Osteocyte (in vitro differentiated cells): ENCODE measurements around the gene SPATC1L. TPM values are rescaled to one million over a fixed set of nuclear protein-coding genes. Genes with fewer than 3 reads are reported as not detected.

Experiments used
- DNase-seq: peaks from one replicate; pipeline ENCODE4 v3.0.0; 2021; ENCODE audit warnings: mixed read lengths; ENCODE audit not compliant: unreplicated experiment; ENCODE audit errors: extremely low spot score
- H3K27ac Mint-ChIP-seq: one replicate; pipeline ENCODE4 v1.8.0; 2021; ENCODE audit warnings: mild to moderate bottlenecking, mixed read lengths; ENCODE audit not compliant: unreplicated experiment
- H3K27me3 Mint-ChIP-seq: one replicate; pipeline ENCODE4 v1.8.0; 2021; ENCODE audit warnings: mixed read lengths; ENCODE audit not compliant: unreplicated experiment
- H3K36me3 Mint-ChIP-seq: one replicate; pipeline ENCODE4 v1.8.0; 2021; ENCODE audit warnings: mixed read lengths; ENCODE audit not compliant: unreplicated experiment
- H3K4me1 Mint-ChIP-seq: one replicate; pipeline ENCODE4 v1.8.0; 2021; ENCODE audit warnings: mixed read lengths; ENCODE audit not compliant: unreplicated experiment
- H3K4me3 Mint-ChIP-seq: one replicate; pipeline ENCODE4 v1.8.0; 2021; ENCODE audit warnings: mild to moderate bottlenecking, moderate library complexity, mixed read lengths; ENCODE audit not compliant: unreplicated experiment
- H3K9me3 Mint-ChIP-seq: one replicate; pipeline ENCODE4 v1.8.0; 2021; ENCODE audit warnings: mixed read lengths; ENCODE audit not compliant: unreplicated experiment
- total RNA-seq: library from RNA; stranded (reverse); gene quantifications from 2 replicates; pipeline ENCODE4 v1.2.1, GENCODE V29; 2021
- TF ChIP-seq, protein P1 (sequence below): fragments of 200-600 bp; sonication (generic); IDR thresholded peaks from 2 replicates; pipeline ENCODE4 v1.5.0; 2021; ENCODE audit warnings: antibody characterized with exemption, mild to moderate bottlenecking, moderate library complexity

SPATC1L gene
- total RNA-seq, 1 donor from 2014 or later: 18.9 TPM

DNA sequence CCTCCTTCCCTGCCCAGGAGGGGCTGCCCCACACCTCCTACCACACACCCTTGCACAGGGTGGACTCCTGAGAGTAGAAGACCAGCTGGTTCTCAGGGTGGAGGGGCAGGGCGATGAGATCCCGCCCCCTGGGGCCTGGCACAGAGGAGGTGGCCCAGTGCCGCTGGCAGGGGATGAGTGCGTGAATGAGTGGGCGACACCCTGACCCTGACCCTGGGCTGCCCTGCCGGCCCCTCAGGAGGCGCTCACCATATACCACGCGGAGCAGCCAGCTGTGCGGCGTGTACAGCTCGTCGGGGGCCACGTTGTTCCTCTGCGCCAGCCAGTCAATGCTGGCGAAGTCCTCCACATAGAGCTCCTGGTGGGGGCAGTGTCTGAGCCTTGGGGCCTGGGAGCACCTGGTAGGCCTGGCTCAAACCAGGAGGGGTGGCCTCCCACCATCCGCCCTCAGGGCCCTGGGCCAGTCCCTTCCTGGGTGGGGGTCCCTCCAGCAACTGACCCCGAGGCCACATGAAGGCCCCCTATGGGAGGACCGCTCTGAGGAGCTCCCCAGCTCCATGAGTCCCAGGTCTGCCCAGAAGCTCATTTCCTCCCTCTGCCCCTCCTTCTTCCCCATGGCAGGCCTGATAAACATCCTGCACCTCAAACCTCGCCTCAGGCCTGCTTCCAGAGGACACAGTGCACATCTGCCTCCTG, 31.3 kb upstream of the SPATC1L start:
- Mint-ChIP-seq H3K27ac (peak overlapping the region; percentile 38), H3K36me3 (peaks cover 21% of the 10 kb centered on the region), H3K4me3 (no peak overlapping the region)

DNA sequence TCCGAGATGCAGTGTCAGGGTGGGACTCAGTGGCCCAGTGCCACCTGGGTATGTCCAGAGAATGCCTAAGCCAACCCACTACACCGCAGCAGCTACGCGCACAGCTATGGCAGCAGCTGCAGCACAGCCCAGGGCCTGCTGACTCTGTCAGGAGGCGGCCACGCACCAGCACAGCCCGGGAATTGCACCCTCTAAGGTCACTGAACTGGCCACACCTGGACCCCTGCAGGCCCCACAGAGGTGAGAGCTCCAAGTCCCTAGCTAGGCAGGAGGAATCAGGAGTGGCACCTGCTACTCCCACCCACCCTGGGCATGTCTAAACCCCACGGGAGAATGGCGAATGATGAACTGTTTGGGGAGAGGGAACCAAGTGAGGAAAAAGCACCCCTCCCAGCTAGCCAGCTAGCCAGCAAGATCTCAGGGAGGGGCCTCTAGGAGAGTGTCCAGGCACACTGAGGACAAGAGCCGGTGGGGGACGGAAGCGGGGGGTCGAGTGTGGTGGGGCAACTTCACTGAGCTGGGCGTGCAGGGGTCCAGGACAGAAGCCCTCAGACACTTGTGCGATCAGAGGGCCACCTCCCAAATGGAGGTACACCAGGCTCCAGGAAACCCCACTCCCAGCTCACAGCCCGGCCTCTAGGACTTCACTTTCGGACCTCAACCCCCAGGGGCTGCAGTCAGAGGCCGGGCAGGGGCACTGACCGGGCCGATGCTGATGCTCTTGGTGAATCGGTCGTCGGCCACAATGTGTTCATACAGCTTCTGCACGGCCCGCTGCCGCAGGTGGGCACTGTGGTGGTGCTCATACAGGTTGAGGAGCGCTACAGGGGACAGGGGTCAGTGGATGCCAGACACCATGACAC, 30.4 kb upstream of the SPATC1L start:
- Mint-ChIP-seq H3K36me3 (peaks cover 16% of the 10 kb centered on the region), H3K4me3 (no peak overlapping the region), H3K27me3 (no peaks in the 10 kb centered on the region), H3K27ac (no peak overlapping the region), H3K4me1 (peaks cover 6% of the 10 kb centered on the region), H3K9me3 (no peaks in the 10 kb centered on the region)
- TF ChIP-seq, protein P1, sequence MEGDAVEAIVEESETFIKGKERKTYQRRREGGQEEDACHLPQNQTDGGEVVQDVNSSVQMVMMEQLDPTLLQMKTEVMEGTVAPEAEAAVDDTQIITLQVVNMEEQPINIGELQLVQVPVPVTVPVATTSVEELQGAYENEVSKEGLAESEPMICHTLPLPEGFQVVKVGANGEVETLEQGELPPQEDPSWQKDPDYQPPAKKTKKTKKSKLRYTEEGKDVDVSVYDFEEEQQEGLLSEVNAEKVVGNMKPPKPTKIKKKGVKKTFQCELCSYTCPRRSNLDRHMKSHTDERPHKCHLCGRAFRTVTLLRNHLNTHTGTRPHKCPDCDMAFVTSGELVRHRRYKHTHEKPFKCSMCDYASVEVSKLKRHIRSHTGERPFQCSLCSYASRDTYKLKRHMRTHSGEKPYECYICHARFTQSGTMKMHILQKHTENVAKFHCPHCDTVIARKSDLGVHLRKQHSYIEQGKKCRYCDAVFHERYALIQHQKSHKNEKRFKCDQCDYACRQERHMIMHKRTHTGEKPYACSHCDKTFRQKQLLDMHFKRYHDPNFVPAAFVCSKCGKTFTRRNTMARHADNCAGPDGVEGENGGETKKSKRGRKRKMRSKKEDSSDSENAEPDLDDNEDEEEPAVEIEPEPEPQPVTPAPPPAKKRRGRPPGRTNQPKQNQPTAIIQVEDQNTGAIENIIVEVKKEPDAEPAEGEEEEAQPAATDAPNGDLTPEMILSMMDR: no peak
- no peak for DNase-seq

More for the DNA sequence above, 31.3 kb upstream of the SPATC1L start:
- TF ChIP-seq, protein P1: no peak
- no peaks in the 10 kb centered on the region for H3K9me3 Mint-ChIP-seq
- H3K27me3 Mint-ChIP-seq: no peaks in the 10 kb centered on the region
- peaks cover 6% of the 10 kb centered on the region for H3K4me1 Mint-ChIP-seq
- DNase-seq: no peak

DNA sequence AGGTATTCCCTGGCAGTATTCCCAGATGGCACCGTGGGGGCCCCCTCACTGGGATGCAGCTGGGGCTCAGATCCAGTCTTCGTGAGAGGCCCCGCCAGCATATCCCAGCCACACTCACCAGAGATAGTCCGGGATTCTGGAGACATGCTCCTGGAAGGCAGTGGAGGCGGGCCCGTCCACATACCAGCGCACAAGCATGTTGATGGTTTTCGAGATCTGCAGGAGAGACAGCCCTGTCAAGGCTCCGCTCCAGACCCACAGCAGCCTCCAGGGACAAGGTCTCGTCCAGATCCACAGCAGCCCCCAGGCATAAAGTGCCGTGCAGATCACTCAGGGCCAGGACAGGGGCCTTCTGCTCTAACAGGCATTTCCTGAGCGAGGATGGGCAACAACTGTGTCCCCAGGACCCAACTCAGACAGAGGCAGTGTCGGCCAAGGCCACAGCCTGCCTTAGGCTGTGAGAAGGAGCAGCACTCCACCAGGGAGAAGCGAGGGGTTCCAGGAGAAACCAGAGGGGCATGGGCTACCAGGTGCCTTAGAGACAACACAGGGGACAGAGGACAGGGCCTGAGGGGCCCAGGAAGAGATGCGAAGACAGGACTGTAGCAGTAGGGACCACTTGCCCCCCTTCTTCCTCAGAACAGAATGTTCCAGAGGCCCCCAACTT, 29.5 kb upstream of the SPATC1L start:
- TF ChIP-seq, protein P1: no peak
- Mint-ChIP-seq H3K27me3 (no peaks in the 10 kb centered on the region), H3K36me3 (peaks cover 13% of the 10 kb centered on the region), H3K4me3 (no peak overlapping the region), H3K9me3 (no peaks in the 10 kb centered on the region), H3K4me1 (peaks cover 6% of the 10 kb centered on the region), H3K27ac (no peak overlapping the region)
- DNase-seq: no peak

DNA sequence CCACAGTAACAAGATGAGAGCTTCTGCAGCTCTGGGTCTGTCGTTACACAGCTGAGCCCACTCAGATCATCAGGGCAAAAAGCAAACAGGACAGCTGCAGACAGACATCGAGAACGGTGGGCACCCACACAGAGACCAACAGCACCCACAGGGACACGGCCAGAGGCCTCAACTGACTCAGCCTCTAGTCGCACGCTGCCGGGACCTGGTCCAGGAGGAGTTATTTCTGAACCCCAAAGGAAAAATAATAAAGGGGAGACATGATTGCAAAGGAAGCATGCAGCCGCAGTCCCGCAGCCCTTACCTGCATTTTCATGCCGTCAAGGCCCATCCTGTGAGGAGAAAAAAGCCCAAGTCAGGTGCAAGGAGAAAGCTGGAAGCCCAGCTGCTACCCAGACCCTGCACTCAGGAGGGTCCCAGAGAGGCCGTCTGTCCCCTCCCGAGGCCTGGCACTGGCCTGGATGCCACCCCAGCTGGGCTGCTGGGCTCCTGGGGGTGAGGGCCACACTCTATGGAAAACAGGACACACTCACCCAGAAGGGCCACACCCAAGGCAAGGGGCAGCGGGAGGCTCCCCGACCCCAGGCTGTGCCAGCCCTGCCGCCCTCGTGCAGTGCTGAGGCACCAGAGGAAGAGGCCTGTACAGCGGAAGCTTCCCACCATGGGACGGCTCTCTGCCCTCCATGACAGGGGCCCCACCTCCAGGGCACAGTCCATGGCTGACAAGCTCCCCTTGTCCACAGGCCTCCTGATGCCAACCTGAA, 28.6 kb upstream of the SPATC1L start:
- Mint-ChIP-seq H3K36me3 (peaks cover 13% of the 10 kb centered on the region), H3K4me1 (peaks cover 6% of the 10 kb centered on the region), H3K4me3 (no peak overlapping the region), H3K27me3 (no peaks in the 10 kb centered on the region), H3K27ac (no peak overlapping the region), H3K9me3 (no peaks in the 10 kb centered on the region)
- no peak for DNase-seq
- TF ChIP-seq, protein P1: no peak
